Measurements from ENCODE around the gene HSD17B12. TPM values are rescaled to one million over a fixed set of nuclear protein-coding genes. Genes with fewer than 3 reads are reported as not detected.

Gene HSD17B12
- total and polyA plus RNA-seq, 2 experiments from 2014 or later = 83.2 to 137 TPM

- 100% methylated on average over 3 of the region's 3 CpGs for WGBS (ENCODE audit: low lambda C conversion rate, missing lambda C conversion rate)
- Histone ChIP-seq H3K4me1 (ENCODE audit: insufficient read depth) (no peaks in the 10 kb centered on the region), H3K27ac (no peak overlapping the region), H3K4me2 (no peak overlapping the region), H4K20me1 (ENCODE audit: insufficient read depth, poor library complexity, severe bottlenecking) (no peaks in the 10 kb centered on the region), H3K79me2 (no peaks in the 10 kb centered on the region), H3K4me3 (no peak overlapping the region), H2AFZ (no peak overlapping the region), H3K36me3 (replicated peaks; ENCODE audit: insufficient read depth, low read depth) (no peaks in the 10 kb centered on the region), H3K9me2 (replicated peaks; ENCODE audit: insufficient read depth) (no peaks in the 10 kb centered on the region), H3K27me3 (no peaks in the 10 kb centered on the region), H3K9me3 (ENCODE audit: low read depth) (no peaks in the 10 kb centered on the region)
- TF ChIP-seq EZH2 (IDR thresholded peaks at IDR 0.05; ENCODE audit: borderline replicate concordance) (no peak), EZH2phosphoT487 (IDR thresholded peaks at IDR 0.05; ENCODE audit: low read depth, severe bottlenecking, unreplicated experiment) (no peak), CTCF (IDR thresholded peaks at IDR 0.05; ENCODE audit: poor library complexity) (no peak)
- no peak for DNase-seq (ENCODE audit: low spot score)
Measured at GRCh38 chr11:43806976-43807375, 126.4 kb downstream of the HSD17B12 start.

DNA sequence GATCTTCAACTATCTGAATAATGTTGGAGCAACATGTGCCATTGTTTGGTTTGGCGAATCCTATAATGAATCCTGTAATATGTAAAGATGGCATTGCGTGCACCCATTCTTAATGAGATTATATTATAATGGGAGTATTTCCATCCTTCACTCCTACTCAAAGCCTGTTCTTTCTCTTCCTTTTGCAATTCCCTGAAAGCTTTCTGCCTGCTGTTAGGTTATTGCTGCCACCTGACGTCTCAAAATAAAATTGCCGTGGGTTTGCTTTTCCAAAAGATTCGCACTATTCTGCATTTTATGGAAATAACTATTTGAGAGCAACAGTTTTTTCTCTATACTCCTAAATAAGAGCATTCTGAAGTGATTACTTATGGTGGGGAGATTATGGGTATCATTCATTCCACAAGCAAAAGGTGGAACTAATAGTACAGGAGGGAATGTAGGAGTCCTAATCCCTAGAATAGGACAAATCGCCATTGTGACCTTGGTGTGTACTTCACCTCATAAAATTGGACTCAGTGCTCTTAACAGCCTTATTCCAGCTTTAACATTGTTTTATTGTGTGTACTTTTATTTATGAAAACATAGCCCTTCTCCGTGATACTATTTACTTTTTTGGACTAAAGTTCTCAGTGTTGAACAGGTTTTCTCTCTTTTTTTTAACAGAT, 130.5 kb downstream of the HSD17B12 start:
- Histone ChIP-seq H3K4me3 (no peak overlapping the region), H3K27me3 (no peaks in the 10 kb centered on the region), H3K79me2 (no peaks in the 10 kb centered on the region), H3K27ac (no peak overlapping the region), H2AFZ (no peak overlapping the region), H3K4me2 (no peak overlapping the region), H3K9me3 (ENCODE audit: low read depth) (no peaks in the 10 kb centered on the region), H3K4me1 (ENCODE audit: insufficient read depth) (no peaks in the 10 kb centered on the region), H4K20me1 (ENCODE audit: insufficient read depth, poor library complexity, severe bottlenecking) (no peaks in the 10 kb centered on the region), H3K9me2 (replicated peaks; ENCODE audit: insufficient read depth) (no peaks in the 10 kb centered on the region), H3K36me3 (replicated peaks; ENCODE audit: insufficient read depth, low read depth) (no peaks in the 10 kb centered on the region)
- peak; percentile 41 for TF ChIP-seq CTCF (IDR thresholded peaks at IDR 0.05; ENCODE audit: poor library complexity)
- no peak for TF ChIP-seq EZH2phosphoT487 (IDR thresholded peaks at IDR 0.05; ENCODE audit: low read depth, severe bottlenecking, unreplicated experiment)
- no peak for TF ChIP-seq EZH2 (IDR thresholded peaks at IDR 0.05; ENCODE audit: borderline replicate concordance)
- WGBS (ENCODE audit: low lambda C conversion rate, missing lambda C conversion rate) = 82% methylated on average over 7 of the region's 7 CpGs
- no peak for DNase-seq (ENCODE audit: low spot score)

GRCh38 chr11:43812471-43812870, 131.9 kb downstream of the HSD17B12 start:
- H3K4me1 ChIP-seq (ENCODE audit: insufficient read depth) = no peaks in the 10 kb centered on the region
- H3K36me3 ChIP-seq (replicated peaks; ENCODE audit: insufficient read depth, low read depth) = no peaks in the 10 kb centered on the region
- no peak overlapping the region for H2AFZ ChIP-seq
- no peaks in the 10 kb centered on the region for H3K9me2 ChIP-seq (replicated peaks; ENCODE audit: insufficient read depth)
- H3K27ac ChIP-seq = no peak overlapping the region
- H3K79me2 ChIP-seq = no peaks in the 10 kb centered on the region
- TF ChIP-seq EZH2 (IDR thresholded peaks at IDR 0.05; ENCODE audit: borderline replicate concordance) (no peak), EZH2phosphoT487 (IDR thresholded peaks at IDR 0.05; ENCODE audit: low read depth, severe bottlenecking, unreplicated experiment) (no peak), CTCF (IDR thresholded peaks at IDR 0.05; ENCODE audit: poor library complexity) (no peak)
- H3K4me2 ChIP-seq = no peak overlapping the region
- no peaks in the 10 kb centered on the region for H4K20me1 ChIP-seq (ENCODE audit: insufficient read depth, poor library complexity, severe bottlenecking)
- H3K4me3 ChIP-seq = no peak overlapping the region
- H3K27me3 ChIP-seq = no peaks in the 10 kb centered on the region
- no peak for DNase-seq (ENCODE audit: low spot score)
- H3K9me3 ChIP-seq (ENCODE audit: low read depth) = no peaks in the 10 kb centered on the region
